ENCODE data around the gene TUBA1C. TPM values are rescaled to one million over a fixed set of nuclear protein-coding genes. Genes with fewer than 3 reads are reported as not detected.
"Not testable (repeated sequence)": the region's sequence is repeated elsewhere in the genome, so short reads cannot be mapped to it uniquely, and the experiment has no call there.

TUBA1C gene
- total RNA-seq, 2 donors from 2014 or later = 260 to 263 TPM

DNA sequence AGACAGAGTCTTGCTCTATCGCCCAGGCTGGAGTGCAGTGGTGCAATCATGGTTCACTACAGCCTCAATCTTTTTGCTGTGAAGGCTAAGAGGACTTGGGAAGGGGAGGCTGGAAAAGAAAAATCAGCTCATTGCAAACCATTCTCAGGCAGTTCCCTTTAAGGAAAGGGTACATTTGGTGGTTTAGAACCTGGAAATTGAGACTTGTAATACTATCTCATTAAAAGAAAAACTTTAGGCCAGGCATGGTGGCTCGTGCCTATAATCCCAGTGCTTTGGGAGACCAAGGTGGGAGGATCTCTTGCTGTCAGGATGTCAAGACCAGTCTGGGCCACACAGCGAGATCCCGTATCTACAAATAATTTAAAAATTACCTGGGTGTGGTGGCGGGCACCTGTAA is 21.3 kb upstream of the TUBA1C start:
- ATAC-seq (no peak), DNase-seq (ENCODE audit: low spot score in 2 of 2) (no peak)
- no peaks in the 10 kb centered on the region for H3K36me3 Mint-ChIP-seq
- no peak overlapping the region for H3K27ac Mint-ChIP-seq
- no peaks in the 10 kb centered on the region for H3K9me3 Mint-ChIP-seq

DNA sequence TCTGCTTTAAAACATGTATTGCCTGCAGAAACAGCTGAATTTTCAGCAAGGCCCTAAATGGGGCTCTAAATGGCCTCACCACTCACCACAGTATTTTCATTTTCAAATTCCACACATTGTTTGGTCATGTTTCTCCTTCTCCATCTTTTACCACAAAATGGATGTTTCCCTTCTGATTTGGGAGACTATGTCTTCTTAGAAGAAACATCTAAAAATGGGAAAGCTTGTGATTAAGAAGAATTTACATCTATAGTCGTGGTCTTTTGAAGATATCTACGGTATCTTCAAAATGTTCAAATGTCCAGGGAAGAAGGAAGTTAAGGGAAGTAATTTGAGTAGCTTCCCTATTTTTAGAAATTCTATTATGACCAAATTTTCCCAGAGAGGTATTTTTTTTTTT is 20.7 kb upstream of the TUBA1C start:
- ATAC-seq (no peak), DNase-seq (ENCODE audit: low spot score in 2 of 2) (no peak)
- no peaks in the 10 kb centered on the region for H3K9me3 Mint-ChIP-seq
- no peaks in the 10 kb centered on the region for H3K36me3 Mint-ChIP-seq
- H3K27ac Mint-ChIP-seq = no peak overlapping the region

DNA sequence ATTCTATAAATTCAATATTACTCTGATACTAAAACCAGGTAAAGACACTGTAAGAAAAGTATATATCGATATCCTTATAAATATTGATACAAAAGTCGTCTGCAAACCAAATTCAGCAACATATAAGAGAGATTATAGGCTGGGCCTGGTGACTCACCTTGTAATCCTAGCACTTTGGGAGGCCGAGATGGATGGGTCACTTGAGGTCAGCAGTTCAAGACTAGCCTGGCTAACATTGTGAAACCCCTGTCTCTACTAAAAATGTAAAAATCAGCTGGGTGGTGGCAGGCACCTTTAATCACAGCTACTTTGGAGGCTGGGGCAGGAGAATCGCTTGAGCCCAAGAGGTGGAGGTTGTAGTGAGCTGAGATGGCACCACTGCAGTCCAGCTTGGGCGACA is 13.5 kb upstream of the TUBA1C start:
- DNase-seq (ENCODE audit: low spot score in 2 of 2) (no peak), ATAC-seq (no peak)
- Mint-ChIP-seq H3K9me3 (no peaks in the 10 kb centered on the region), H3K36me3 (no peaks in the 10 kb centered on the region), H3K27ac (no peak overlapping the region)

DNA sequence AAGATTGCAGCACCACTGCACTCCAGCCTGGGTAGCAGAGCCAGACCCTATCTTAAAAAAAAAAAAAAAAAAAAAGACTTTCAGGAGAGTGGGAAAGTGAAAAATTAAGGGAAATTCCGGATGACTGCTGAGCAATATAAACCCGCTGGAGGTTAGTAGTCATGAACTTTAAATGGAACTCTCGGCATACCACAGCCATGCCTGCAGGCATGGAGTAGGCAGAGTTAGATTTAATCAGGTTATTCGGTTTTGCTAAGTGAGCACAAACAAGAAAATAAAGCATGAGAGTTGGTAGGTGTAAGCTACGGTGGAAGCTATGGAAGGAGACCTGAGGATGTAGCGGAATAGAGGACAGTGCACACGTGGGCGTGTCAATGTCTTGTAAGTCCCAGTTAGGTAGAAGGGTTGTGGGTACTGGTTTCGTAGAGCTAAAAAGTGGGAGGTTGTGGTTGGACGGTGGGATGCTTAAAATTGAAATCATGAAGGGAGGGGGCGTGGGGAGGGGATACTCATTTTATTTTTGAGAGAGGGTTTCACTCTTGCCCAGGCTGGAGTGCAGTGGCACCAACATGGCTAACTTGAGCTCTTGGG is 11.8 kb upstream of the TUBA1C start:
- H3K9me3 Mint-ChIP-seq = no peaks in the 10 kb centered on the region
- ATAC-seq = peak in 1 of 2 donors; percentile 64
- no peak overlapping the region for H3K27ac Mint-ChIP-seq
- H3K36me3 Mint-ChIP-seq = no peaks in the 10 kb centered on the region
- DNase-seq (ENCODE audit: low spot score in 2 of 2) = no peak

DNA sequence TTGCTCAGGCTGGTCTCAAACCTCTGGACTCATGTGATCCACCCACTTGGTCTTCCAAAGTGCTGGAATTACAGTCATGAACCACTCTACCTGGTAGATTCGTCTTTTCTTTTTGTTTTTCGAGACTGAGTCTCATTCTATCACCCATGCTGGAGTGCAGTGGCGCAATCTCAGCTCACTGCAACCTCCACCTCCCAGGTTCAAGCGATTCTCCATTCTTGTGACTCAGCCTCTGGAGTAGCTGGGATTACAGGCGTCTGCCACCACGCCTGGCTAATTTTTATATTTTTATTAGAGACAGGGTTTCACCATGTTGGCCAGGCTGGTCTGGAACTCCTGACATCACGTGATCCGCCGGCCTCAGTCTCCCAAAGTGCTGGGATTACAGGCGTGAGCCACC is 9.4 kb upstream of the TUBA1C start:
- not testable (repeated sequence) for H3K36me3 Mint-ChIP-seq; H3K27ac Mint-ChIP-seq; DNase-seq (ENCODE audit: low spot score in 2 of 2); H3K9me3 Mint-ChIP-seq; ATAC-seq

DNA sequence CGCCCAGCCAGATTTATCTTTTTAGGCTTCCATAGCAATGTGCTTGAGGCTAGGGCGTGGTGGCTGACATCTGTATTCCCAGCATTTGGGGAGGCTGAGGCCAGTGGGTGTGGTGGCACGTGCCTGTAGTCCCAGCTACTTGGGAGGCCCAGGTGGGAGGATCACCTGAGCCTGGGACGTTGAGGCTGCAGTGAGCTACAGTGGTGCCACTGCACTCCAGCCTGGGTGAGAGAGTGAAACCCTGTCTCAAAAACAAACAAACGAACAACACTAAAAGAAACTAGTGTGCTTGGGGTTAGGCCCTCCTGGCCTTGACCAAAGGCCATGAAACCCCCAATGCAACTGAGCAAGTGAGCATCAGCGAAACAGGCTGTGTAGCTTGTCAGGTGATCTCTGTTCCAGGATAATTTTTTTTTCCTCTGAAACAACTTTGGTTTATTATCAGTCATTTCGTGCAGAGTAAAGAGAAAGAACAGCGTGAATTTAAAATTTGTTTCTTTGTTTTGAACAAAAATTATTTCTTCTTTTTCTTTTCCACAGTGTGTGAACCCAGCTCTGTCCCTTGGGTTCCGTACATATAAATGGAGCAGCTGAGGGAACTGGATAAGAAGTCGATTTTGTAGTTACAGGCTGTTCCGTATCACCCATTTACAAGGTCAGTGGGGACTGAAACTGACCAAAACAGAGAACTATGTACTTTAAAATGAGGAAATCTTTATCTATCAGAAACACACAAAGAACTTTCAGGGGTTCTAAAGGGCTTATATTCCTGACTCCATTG is 8.8 kb upstream of the TUBA1C start:
- no peak overlapping the region for H3K27ac Mint-ChIP-seq
- no peaks in the 10 kb centered on the region for H3K36me3 Mint-ChIP-seq
- H3K9me3 Mint-ChIP-seq = no peaks in the 10 kb centered on the region
- DNase-seq (ENCODE audit: low spot score in 2 of 2) (no peak), ATAC-seq (no peak)

DNA sequence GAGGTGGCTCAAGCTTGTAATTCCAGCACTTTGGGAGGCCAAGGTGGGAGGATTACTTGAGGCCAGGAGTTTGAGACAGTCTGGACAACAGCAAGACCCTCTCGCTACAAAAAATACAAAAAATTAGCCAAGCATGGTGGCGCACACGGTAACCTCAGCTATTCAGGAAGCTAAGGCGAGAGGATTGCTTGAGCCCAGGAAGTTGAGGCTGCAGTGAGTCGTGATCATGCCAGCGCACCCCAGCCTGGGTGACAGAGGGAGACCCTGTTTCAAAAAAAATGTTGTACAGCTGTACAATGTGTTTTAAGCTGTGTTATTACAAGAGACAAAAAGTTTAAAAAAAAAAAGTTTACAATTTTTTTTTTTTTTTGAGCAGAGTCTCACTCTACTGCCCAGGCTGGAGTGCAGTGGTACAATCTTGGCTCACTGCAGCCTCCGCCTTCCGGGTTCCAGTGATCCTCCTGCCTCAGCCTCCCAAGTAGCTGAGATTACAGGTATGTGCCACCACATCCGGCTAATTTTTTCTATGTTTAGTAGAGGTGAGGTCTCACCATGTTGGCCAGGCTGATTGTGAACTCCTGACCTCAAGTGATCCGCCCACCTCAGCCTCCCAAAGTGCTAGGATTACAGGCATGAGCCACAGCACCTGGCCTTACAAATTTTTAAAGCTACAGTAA is 7.2 kb upstream of the TUBA1C start:
- not testable (repeated sequence) for DNase-seq (ENCODE audit: low spot score in 2 of 2); H3K27ac Mint-ChIP-seq; H3K36me3 Mint-ChIP-seq; H3K9me3 Mint-ChIP-seq; ATAC-seq

DNA sequence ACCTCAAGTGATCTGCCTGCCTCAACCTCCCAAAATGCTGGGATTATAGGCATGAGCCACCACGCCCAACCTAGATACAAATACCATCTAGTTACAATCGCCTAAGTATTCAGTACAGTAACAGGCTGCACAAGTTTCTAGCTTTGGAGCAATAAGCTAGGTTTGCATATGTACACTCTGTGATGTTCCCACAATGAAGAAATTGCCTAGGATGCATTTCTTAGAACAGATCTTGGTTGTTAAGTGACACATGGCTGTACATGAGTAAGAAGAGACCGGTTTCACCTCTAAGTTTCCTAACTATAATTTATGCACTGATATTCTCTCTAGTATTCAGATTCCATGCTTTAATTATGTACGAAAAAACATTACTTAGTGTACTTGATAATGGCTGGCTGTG is 5.4 kb upstream of the TUBA1C start:
- H3K27ac Mint-ChIP-seq = no peak overlapping the region

DNA sequence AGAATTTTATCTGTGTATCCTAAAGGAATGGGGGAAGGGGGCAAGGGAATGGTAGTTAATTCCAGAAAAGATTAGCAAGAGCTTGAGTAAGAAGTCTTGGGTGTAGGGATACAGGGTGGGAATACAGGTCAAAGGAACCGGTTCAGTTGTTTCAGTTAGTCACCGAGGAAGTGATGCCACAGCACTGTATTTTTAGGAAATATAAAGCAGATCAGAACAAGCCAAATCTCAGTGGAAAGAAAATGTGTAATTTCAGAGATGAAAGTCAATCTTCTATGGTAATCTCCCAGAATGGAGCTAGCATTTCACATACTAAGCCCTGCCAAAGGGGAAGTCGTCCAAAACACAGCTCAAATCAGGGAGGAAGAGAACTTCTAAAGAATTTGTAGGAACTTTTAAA is 4.7 kb upstream of the TUBA1C start:
- ATAC-seq = no peak
- DNase-seq (ENCODE audit: low spot score in 2 of 2) = no peak
- Mint-ChIP-seq H3K36me3 (peaks cover under 1 to 14% of the 10 kb centered on the region in 2 donors), H3K9me3 (no peaks in the 10 kb centered on the region), H3K27ac (no peak overlapping the region)

More for the DNA sequence above, 5.4 kb upstream of the TUBA1C start:
- no peak for ATAC-seq
- H3K36me3 Mint-ChIP-seq = peaks cover 0 to 13% of the 10 kb centered on the region in 2 donors
- no peak for DNase-seq (ENCODE audit: low spot score in 2 of 2)
- no peaks in the 10 kb centered on the region for H3K9me3 Mint-ChIP-seq

DNA sequence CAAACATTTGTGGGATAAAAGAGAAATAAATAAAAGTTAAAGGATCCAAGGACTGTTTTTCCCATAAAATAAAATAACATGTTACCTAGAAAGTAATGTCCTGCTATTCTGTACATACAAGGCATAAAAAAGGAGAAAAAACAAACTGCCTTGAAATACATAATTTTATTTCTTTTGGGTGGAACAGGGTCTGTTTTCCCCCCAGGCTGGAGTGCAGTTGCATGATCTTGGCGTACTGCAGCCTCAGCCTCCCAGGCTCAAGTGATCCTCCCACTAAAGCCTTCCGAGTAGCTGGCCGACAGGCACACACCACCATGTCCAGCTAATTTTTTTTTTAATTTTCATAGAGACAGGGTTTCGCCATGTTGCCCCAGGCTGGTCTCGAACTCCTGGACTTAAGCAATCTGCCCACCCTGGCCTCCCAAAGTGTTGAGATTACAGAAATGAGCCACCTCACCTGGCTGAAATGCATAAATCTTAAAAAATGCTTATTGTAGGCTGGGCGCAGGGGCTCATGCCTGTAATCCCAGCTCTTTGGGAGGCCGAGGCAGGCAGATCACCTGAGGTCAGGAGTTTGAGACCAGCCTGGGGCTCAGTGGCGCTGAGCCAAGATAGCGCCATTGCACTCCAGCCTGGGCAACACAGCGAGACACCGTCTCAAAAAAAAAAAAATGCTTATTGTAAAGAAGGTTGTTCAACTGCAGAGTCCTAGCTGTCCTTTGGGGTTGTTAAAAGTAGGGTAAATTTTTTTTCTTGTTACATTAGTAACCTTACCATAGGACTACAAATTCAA is 4.1 kb upstream of the TUBA1C start:
- Mint-ChIP-seq H3K36me3 (peaks cover 6 to 20% of the 10 kb centered on the region in 2 donors), H3K9me3 (no peaks in the 10 kb centered on the region), H3K27ac (no peak overlapping the region)
- no peak for ATAC-seq
- DNase-seq (ENCODE audit: low spot score in 2 of 2) = no peak

DNA sequence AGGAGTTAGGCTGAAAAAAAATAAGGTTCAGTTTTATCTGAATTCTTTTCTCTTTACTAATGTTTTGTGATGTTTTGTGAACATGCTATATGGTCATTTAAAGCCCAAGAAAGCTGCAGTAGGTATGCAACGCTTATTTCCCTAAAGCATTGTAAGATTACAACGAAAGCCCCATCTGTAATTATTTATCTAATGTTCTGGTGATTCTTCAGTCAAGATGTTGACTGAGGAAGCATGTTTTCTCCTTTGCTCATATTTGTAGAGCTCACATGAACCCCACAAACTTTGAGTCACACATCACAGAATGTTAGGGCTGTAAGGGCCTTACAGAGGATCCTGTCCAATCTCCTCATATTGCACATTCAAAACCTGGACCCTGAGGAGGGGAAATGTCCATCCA is 3.2 kb upstream of the TUBA1C start:
- ATAC-seq = no peak
- Mint-ChIP-seq H3K27ac (no peak overlapping the region), H3K36me3 (peaks cover 6 to 20% of the 10 kb centered on the region in 2 donors), H3K9me3 (no peaks in the 10 kb centered on the region)
- no peak for DNase-seq (ENCODE audit: low spot score in 2 of 2)

DNA sequence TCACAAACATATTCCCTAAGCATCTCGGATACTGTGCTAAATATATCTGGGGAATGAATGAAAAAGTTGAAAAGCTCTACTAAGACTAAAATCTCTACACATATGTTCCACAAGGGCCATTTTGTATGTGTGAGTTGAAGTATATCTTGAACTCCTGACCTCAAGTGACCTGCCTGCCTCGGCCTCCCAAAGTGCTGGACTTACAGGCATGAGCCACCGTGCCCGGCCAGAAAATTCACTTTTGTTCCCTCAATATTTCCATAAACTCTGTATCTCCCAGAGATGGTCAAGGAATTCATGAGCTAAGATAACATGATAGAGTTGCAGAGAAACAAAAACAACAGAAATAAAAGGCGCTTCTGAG is 1.5 kb upstream of the TUBA1C start:
- DNase-seq (ENCODE audit: low spot score in 2 of 2) (no peak), ATAC-seq (no peak)
- Mint-ChIP-seq H3K9me3 (no peaks in the 10 kb centered on the region), H3K36me3 (peaks cover 6 to 27% of the 10 kb centered on the region in 2 donors), H3K27ac (peak overlapping the region; percentile 91 to 92)

DNA sequence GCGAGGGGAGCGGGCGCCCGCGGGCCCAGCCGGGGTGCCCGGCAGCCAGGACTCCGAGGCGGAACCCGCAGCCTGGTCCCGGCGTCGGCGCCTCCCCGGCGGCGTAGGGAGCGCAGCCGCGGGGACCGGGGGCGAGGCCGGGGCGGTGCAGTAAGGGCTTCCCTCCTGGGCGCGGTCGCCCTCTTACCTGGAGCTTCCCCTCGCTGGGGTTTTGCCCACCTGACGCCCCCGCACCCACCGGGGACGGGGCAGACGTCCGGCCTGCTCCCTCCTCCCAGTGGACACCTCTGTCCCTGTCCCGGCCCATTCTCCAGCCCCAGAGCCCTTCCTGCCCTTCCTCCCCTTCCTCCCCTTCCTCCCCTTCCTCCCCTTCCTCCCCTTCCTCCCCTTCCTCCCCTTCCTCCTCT is 413 bp upstream of the TUBA1C start:
- Mint-ChIP-seq H3K9me3 (no peaks in the 10 kb centered on the region), H3K36me3 (peaks cover 14 to 35% of the 10 kb centered on the region in 2 donors), H3K27ac (peak overlapping the region; percentile 89 to 92)
- DNase-seq (ENCODE audit: low spot score in 2 of 2) (peak in 1 of 2 donors; percentile 64), ATAC-seq (peak; percentile 49 to 55)

DNA sequence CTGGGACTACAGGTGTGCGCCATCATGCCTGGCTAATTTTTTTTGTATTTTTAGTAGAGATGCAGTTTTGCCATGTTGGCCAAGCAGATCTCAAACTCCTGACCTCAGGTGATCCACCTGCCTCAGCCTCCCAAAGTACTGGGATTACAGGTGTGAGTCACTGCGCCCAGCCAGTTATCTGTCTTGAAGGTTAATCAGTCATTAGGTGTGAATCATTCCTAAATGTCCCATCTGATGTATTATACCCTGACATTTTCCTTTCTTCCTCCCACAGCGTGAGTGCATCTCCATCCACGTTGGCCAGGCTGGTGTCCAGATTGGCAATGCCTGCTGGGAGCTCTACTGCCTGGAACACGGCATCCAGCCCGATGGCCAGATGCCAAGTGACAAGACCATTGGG is 4.3 kb downstream of the TUBA1C start:
- H3K9me3 Mint-ChIP-seq = not testable (repeated sequence)

DNA sequence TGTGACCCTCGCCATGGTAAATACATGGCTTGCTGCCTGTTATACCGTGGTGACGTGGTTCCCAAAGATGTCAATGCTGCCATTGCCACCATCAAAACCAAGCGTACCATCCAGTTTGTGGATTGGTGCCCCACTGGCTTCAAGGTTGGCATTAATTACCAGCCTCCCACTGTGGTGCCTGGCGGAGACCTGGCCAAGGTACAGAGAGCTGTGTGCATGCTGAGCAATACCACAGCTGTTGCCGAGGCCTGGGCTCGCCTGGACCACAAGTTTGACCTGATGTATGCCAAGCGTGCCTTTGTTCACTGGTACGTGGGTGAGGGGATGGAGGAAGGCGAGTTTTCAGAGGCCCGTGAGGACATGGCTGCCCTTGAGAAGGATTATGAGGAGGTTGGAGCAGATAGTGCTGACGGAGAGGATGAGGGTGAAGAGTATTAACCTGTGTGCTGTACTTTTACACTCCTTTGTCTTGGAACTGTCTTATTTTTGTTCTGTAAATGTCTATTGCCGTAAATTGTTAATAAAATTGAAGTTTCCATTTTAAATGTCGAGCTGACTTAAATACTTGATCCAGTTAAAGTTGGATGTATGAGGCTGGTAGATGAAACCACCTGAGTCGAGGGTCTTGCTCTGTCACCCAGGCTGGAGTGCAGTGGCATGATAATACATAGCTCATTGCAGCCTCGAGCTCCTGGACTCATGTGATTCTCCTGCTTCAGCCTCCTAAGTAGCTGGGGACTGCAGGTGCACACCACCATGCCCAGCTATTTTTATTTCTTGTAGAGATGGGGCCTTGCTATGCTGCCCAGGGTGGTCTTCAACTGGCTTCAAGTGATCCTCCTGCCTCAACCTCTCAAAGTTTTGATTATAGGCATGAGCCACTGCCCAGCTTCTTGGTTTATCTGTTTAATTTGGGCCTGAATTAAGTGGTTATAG is 8.2 kb downstream of the TUBA1C start:
- ATAC-seq (no peak), DNase-seq (ENCODE audit: low spot score in 2 of 2) (no peak)
- peaks cover 21 to 31% of the 10 kb centered on the region in 2 donors for H3K36me3 Mint-ChIP-seq

More for the DNA sequence above, 4.3 kb downstream of the TUBA1C start:
- not testable (repeated sequence) for H3K27ac Mint-ChIP-seq; DNase-seq (ENCODE audit: low spot score in 2 of 2); ATAC-seq
- H3K36me3 Mint-ChIP-seq = peaks cover 27 to 45% of the 10 kb centered on the region in 2 donors

More for the DNA sequence above, 8.2 kb downstream of the TUBA1C start:
- H3K9me3 Mint-ChIP-seq = no peaks in the 10 kb centered on the region
- H3K27ac Mint-ChIP-seq = peak overlapping the region in 1 of 2 donors; percentile 79

All from activated naive CD4-positive, alpha-beta T cell treated with anti-CD3 and anti-CD28 coated beads, Interleukin-2, amount 50 U/mL, for 72 hours (primary cell).